Common myeloid progenitor, CD34-positive (primary cell): Measurements from ENCODE around the gene KCNN3.
A peak's percentile ranks its signal among the peaks of the same experiment; 100 is the strongest.

ENCODE experiments used
- CTCF ChIA-PET: fragments of 350-600 bp; sonication (Branson Sonifier 250); formaldehyde crosslinking; loops from one replicate; lab custom pipeline; 2021; ENCODE audit warnings: antibody characterized with exemption; lab: Charles Lee
- POLR2A ChIA-PET: fragments of 350-600 bp; sonication (Branson Sonifier 250); formaldehyde crosslinking; loops from one replicate; lab custom pipeline; 2021; ENCODE audit warnings: antibody characterized with exemption; lab: Charles Lee
- DNase-seq, 3 donors: peaks; one replicate each; pipeline versions ENCODE4 v3.0.0 to v3.0.0-alpha.2; 2013
- H3K27ac ChIP-seq, 2 experiments: 1 replicate in 1 of 2; 2 replicates in 1 of 2; pipeline ENCODE4 v1.7.0; 2013; ENCODE audit warnings: inconsistent platforms in 2 of 2, low read length in 2 of 2, mild to moderate bottlenecking in 2 of 2, low read depth in 1 of 2, moderate library complexity in 1 of 2; ENCODE audit not compliant: severe bottlenecking in 2 of 2, insufficient read depth in 1 of 2, poor library complexity in 1 of 2
- H3K27me3 ChIP-seq, 5 experiments: replicated peaks in 2 of 5; 1 replicate in 3 of 5; 2 replicates in 2 of 5; pipeline versions ENCODE4 v1.6.1 to v1.7.0; 2013; ENCODE audit warnings: low read length in 4 of 5, mild to moderate bottlenecking in 2 of 5, moderate library complexity in 2 of 5, inconsistent platforms in 1 of 5; ENCODE audit not compliant: insufficient read depth in 5 of 5, control insufficient read depth in 4 of 5
- H3K36me3 ChIP-seq, 4 experiments: 1 replicate in 2 of 4; 2 replicates in 2 of 4; pipeline versions ENCODE4 v1.6.1 to v1.7.0; 2013; ENCODE audit warnings: low read length in 3 of 4, control low read depth in 1 of 4, mild to moderate bottlenecking in 1 of 4; ENCODE audit not compliant: control insufficient read depth in 4 of 4, insufficient read depth in 4 of 4
- H3K4me1 ChIP-seq, 4 experiments: 1 replicate in 3 of 4; 2 replicates in 1 of 4; pipeline versions ENCODE4 v1.6.1 to v1.7.1; 2013; ENCODE audit warnings: low read length in 3 of 4, mild to moderate bottlenecking in 3 of 4, control low read depth in 1 of 4, inconsistent platforms in 1 of 4, moderate library complexity in 1 of 4; ENCODE audit not compliant: control insufficient read depth in 4 of 4, insufficient read depth in 4 of 4; ENCODE audit errors: control extremely low read depth in 1 of 4
- H3K4me3 ChIP-seq, 7 experiments: 1 replicate in 4 of 7; 2 replicates in 3 of 7; pipeline versions ENCODE4 v1.5.1 to v1.7.0; 2013; ENCODE audit warnings: mild to moderate bottlenecking in 7 of 7, low read length in 6 of 7, moderate library complexity in 6 of 7, inconsistent platforms in 2 of 7, low read depth in 2 of 7, control low read depth in 1 of 7; ENCODE audit not compliant: insufficient read depth in 4 of 7, control insufficient read depth in 1 of 7; ENCODE audit errors: extremely low read depth in 1 of 7
- H3K9me3 ChIP-seq, 5 experiments: 1 replicate in 4 of 5; 2 replicates in 1 of 5; pipeline versions ENCODE4 v1.6.1 to v1.7.1; 2013; ENCODE audit warnings: low read length in 4 of 5, mild to moderate bottlenecking in 2 of 5, inconsistent platforms in 1 of 5, low read depth in 1 of 5, moderate library complexity in 1 of 5; ENCODE audit not compliant: control insufficient read depth in 4 of 5, insufficient read depth in 2 of 5; ENCODE audit errors: control extremely low read depth in 1 of 5
- WGBS: methylation state at CpG from one replicate; pipeline ENCODE4 v1.1.5; 2013; ENCODE audit not compliant: insufficient coverage; 5-methylcytosine and 5-hydroxymethylcytosine counted together

Gene KCNN3

GRCh38 chr1:154750681-154751665 is 119.1 kb downstream of the KCNN3 start:
- no peaks in the 10 kb centered on the region for H3K36me3 ChIP-seq
- WGBS: 91% methylated on average over 10 of the region's 13 CpGs
- ChIA-PET CTCF (interaction anchor here (0.7 to 2.8 kb wide), 8 partner anchors 9 to 191 kb away, joined by 3 to 16 read pairs (median 3); no protein-coding TSS in a partner anchor), POLR2A (no interaction called here)
- H3K9me3 ChIP-seq: no peaks in the 10 kb centered on the region
- H3K4me3 ChIP-seq: no peak overlapping the region
- no peak overlapping the region for H3K27ac ChIP-seq
- H3K27me3 ChIP-seq: no peaks in the 10 kb centered on the region
- H3K4me1 ChIP-seq: peaks cover 5 to 29% (median 27%) of the 10 kb centered on the region in 4 experiments
- DNase-seq: no peak

DNA sequence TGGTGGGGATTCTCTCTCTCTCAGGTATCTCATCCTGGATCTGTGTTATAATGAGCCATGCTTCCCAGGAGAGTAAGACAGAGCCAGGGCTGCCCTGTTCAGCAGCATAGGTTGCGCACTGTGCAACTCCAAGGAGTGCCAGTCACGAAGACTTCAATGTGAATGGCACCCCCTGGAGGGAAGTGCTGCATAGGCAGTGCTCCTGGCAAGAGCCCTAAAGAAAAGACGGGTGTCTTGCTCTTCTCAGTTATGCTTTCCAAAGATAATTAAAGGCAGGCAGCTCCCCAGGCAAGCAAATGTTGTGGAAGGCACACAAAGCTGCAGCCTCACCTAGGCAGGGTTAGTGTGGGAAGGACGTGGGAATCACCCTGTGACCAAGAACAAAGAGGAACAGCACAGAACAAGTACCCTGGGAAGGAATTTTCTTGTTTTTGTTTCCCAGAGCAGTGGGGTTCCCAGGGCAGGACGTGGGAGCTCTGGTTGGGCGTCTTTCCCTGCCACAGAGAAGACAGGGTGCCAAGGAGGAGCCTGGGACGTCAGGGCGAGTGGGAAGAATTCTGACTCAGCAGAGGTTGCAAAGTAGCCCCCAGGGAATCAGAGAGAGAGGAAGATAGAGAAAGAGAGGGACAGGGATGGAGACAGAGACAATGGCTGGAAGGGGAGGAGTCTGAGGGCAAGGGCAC is 120.9 kb downstream of the KCNN3 start:
- peak in 2 of 3 donors; percentile 41 to 43 for DNase-seq
- Histone ChIP-seq H3K27me3 (no peaks in the 10 kb centered on the region), H3K4me1 (peaks cover 5 to 41% (median 28%) of the 10 kb centered on the region in 4 experiments), H3K4me3 (no peak overlapping the region), H3K36me3 (no peaks in the 10 kb centered on the region), H3K27ac (no peak overlapping the region), H3K9me3 (no peaks in the 10 kb centered on the region)
- POLR2A ChIA-PET: interaction anchor here (1.2 kb wide), 1 partner anchor 19 kb away, joined by 4 read pairs; no protein-coding TSS in a partner anchor
- CTCF ChIA-PET: interaction anchor here (1.1 to 2.9 kb wide), 6 partner anchors 11 to 79 kb away, joined by 3 to 16 read pairs (median 4); no protein-coding TSS in a partner anchor
- WGBS: 93% methylated on average over 8 of the region's 8 CpGs

DNA sequence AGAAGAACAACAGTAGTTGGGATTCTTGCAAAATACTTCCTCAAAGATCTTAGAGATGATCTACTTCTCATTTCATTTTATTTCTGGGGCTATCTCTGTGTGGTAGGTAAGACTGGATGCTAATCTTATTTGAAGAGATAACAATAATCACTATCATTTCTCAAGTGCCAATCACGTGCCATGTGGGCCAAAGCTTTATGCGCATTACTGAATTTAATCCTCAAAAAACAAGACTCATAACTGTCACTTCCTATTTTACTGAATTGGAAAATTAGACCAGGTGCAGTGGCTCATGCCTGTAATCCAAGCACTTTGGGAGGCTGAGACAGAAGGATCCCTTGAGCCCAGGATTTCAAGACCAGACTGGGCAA is 121.7 kb downstream of the KCNN3 start:
- ChIA-PET CTCF (interaction anchor here (0.6 to 2.9 kb wide), 9 partner anchors 12 to 188 kb away, joined by 3 to 12 read pairs (median 4); no protein-coding TSS in a partner anchor), POLR2A (no interaction called here)
- H3K27me3 ChIP-seq: no peaks in the 10 kb centered on the region
- H3K36me3 ChIP-seq: no peaks in the 10 kb centered on the region
- WGBS: 31% methylated on average over 2 of the region's 2 CpGs
- H3K27ac ChIP-seq: no peak overlapping the region
- H3K4me3 ChIP-seq: peak overlapping the region in 2 of 7 experiments; percentile 36 to 48
- DNase-seq: no peak
- H3K9me3 ChIP-seq: no peaks in the 10 kb centered on the region
- peaks cover 5 to 41% (median 28%) of the 10 kb centered on the region in 4 experiments for H3K4me1 ChIP-seq

DNA sequence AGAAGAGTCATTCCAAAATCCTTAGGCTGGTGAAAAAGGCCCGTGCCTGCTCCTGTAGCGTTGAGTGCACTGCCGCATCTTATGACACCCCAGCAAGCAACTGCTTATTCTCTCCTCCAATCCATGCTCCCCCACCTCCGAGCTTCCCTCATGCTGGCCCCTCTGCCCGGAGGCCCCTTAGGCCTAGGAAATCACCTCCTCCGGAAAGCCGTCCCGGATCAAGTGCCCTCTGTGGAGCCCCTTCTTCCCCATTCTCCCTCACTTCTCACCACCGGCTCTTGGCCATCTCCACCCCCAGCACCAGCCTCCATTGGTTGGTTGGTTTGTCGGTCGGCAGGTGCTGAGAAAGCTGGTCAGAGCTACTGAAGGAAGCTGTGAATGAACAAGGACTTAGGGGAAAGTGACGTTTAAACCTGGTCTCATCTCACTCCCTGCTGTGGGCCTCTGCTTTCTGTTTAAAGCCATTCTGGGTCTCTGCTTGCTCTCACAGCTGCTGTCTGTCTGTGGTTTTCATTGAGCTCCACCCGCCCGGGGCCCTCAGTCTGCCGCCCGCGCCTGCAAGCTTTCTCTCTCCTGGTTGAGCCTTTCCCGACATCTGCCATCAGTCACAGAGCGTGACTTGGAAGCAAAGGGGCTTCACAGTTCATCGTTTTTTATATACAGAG is 122.2 kb downstream of the KCNN3 start:
- no peak overlapping the region for H3K27ac ChIP-seq
- H3K4me3 ChIP-seq: peak overlapping the region in 5 of 7 experiments; percentile 4 to 54 (median 43)
- CTCF ChIA-PET: interaction anchor here (0.6 to 2.9 kb wide), 9 partner anchors 13 to 187 kb away, joined by 3 to 12 read pairs (median 4); no protein-coding TSS in a partner anchor
- H3K9me3 ChIP-seq: no peaks in the 10 kb centered on the region
- POLR2A ChIA-PET: no interaction called here
- WGBS: 4% methylated on average over 12 of the region's 20 CpGs
- H3K36me3 ChIP-seq: no peaks in the 10 kb centered on the region
- peak; percentile 39 to 79 (median 77) for DNase-seq
- H3K4me1 ChIP-seq: peaks cover 5 to 41% (median 28%) of the 10 kb centered on the region in 4 experiments
- no peaks in the 10 kb centered on the region for H3K27me3 ChIP-seq

- no peak overlapping the region for H3K27ac ChIP-seq
- 5% methylated on average over 4 of the region's 7 CpGs for WGBS
- no peaks in the 10 kb centered on the region for H3K36me3 ChIP-seq
- H3K4me3 ChIP-seq: peak overlapping the region in 2 of 7 experiments; percentile 48 to 54
- no peak for DNase-seq
- ChIA-PET POLR2A (no interaction called here), CTCF (interaction anchor here (1.0 to 2.9 kb wide), 8 partner anchors 12 to 79 kb away, joined by 3 to 12 read pairs (median 4); no protein-coding TSS in a partner anchor)
- peaks cover 5 to 41% (median 28%) of the 10 kb centered on the region in 4 experiments for H3K4me1 ChIP-seq
- no peaks in the 10 kb centered on the region for H3K27me3 ChIP-seq
- H3K9me3 ChIP-seq: no peaks in the 10 kb centered on the region
Observed at GRCh38 chr1:154747380-154747739, 122.7 kb downstream of the KCNN3 start.

DNA sequence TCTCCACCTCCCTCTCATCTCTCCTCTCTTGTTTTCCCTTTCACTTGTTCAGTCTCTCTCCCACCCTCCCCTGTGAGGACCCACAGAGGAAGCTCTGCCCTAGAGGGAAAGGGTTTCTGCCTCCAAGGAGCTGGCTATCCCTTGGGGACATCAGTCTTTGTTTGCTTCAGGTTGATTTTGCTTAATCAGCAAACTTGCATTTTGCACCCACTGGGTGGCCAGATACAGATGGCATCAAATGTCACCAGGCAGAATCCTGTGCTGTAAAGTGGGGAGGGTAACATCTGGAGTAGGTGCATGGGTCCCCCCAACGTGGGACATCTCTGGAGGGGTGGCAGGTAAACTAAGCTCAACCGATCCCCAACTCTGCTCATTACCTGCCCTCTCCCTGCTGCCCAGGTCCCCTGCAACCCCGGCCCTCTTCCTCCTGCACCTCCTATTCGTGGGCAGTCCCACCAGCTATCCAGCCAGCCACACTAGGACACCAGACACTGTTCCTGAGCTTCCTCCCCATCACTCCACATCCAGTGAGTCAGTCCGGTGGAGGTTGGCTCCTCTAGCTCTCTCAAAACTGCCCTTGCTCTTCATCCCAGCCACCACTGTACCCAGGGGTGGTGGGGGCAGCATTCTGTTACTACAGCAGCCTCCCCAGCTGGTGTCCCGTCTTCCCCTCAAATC is 123.3 kb downstream of the KCNN3 start:
- ChIA-PET POLR2A (no interaction called here), CTCF (interaction anchor here (1.0 to 2.9 kb wide), 5 partner anchors 12 to 77 kb away, joined by 3 to 12 read pairs (median 6); no protein-coding TSS in a partner anchor)
- WGBS: 96% methylated on average over 5 of the region's 6 CpGs

More for the DNA sequence above, 123.3 kb downstream of the KCNN3 start:
- no peaks in the 10 kb centered on the region for H3K9me3 ChIP-seq
- no peaks in the 10 kb centered on the region for H3K27me3 ChIP-seq
- no peak for DNase-seq
- no peaks in the 10 kb centered on the region for H3K36me3 ChIP-seq
- H3K4me3 ChIP-seq: no peak overlapping the region
- no peak overlapping the region for H3K27ac ChIP-seq
- H3K4me1 ChIP-seq: peaks cover 5 to 41% (median 28%) of the 10 kb centered on the region in 4 experiments
